Endometrial microvascular endothelial cells (primary cell): Measurements from ENCODE around the gene TRIM27. TPM values are rescaled to one million over a fixed set of nuclear protein-coding genes. Genes with fewer than 3 reads are reported as not detected.
"Not testable (repeated sequence)": the region's sequence is repeated elsewhere in the genome, so short reads cannot be mapped to it uniquely, and the experiment has no call there.

Experiments used
- in situ Hi-C: cut with HindIII; loops from 2 replicates; pipeline ENCODE4 v1.10.0; 2017; ENCODE audit warnings: low sequenced_read_pairs, low pct_unique_long_range_greater_than_20kb; ENCODE audit errors: inconsistent ontology term
- total RNA-seq: library from RNA; depleted of rRNA; stranded (reverse); fragments of >200 nt; gene quantifications from one replicate; pipeline ENCODE4 v1.2.3, GENCODE V29; 2015; ENCODE audit errors: inconsistent ontology term

The TRIM27 gene
- total RNA-seq, result 63.2 TPM

DNA sequence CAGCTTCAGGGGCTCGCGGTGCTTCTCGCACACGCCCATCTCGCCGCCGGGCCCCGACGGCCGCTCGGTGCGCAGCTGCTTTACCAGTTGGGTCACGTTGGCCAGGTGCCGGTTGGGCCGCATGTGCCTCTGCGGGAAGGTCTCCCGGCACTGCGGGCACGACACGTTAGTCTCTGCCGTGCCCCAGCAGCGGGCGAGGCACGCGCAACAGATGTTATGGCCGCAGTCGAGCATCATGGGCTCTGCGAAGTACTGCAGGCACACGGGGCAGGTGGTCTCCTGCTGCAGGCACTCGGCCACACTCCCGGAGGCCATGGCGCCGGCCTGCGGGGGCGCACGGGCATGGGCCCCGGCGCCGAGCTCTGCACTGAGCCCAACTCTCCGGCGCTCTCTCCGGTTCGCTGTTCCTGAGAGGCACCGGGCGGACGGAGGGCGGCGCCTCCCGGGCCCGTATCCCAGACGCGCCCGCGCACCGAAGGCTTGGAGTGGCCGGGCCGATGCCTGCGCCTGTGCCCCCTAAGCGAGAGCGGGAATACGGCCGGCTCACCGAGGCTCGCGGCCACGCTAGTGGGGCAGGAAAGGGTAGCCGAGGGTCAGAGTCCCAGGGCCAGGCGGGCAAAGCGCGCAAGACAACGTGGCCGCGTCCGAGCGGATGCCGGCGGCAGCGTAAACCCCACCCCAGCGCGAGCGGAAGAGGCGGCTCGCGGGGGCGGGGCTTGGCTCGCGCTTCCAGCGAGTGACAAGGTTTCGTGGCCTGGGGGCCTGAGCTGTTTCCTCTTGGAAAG is at the start of gene TRIM27:
TSS of gene TRIM27 (minus strand) at position 668 of the 785 bp plus-strand sequence. CDS start at position 315, 353 bp downstream.
- in situ Hi-C loops, result no loop called here

- in situ Hi-C loops, result not testable (repeated sequence)
Measured at GRCh38 chr6:28970056-28970455, 46.3 kb upstream of the TRIM27 start.

GRCh38 chr6:28969129-28969528 is 45.3 kb upstream of the TRIM27 start:
- in situ Hi-C loops, result no loop called here

GRCh38 chr6:28968476-28968875 is 44.7 kb upstream of the TRIM27 start:
- in situ Hi-C loops, result no loop called here

GRCh38 chr6:28965706-28966105 is 41.9 kb upstream of the TRIM27 start:
- in situ Hi-C loops, result no loop called here

GRCh38 chr6:28960846-28961500 is 37.2 kb upstream of the TRIM27 start:
- in situ Hi-C loops, result no loop called here

GRCh38 chr6:28958561-28959243 is 34.9 kb upstream of the TRIM27 start:
- in situ Hi-C loops, result not testable (repeated sequence)

DNA sequence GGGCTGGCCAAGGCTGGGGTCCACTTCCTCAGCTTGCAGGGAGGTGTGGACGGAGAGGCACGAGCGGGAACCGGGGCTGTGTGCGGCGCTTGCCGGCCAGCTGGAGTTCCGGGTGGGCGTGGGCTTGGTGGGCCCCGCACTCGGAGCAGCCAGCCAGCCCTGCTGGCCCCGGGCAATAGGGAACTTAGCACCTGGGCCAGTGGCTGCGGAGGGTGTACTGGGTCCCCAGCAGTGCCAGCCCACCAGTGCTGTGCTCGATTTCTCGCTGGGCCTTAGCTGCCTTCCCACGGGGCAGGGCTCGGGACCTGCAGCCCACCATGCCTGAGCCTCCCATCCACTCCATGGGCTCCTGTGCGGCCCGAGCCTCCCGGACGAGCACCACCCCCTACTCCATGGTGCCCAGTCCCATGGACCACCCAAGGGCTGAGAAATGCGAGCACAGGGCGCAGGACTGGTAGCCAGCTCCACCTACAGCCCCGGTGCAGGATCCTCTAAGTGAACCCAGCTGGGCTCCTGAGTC is 34.1 kb upstream of the TRIM27 start:
- in situ Hi-C loops, result not testable (repeated sequence)

DNA sequence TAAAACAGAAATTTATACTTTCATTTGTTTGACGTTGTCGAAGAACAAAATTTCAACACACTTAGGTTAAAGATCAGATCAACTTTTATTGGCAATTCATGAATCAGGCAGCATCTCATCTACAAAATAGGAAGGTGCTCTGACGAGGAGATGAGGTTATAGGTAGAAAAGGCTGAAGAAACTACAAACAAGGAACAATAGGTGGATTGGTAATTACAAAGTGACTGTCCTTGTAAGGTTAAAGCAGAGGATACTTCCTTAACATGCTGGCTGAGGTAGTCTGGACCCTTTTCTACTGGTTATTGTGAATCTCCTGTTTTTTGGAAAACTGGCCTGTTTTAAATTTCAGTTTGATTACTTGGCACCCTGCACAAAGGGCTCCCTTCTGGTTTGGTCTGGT is 32.5 kb upstream of the TRIM27 start:
- in situ Hi-C loops, result no loop called here

GRCh38 chr6:28953585-28954258 is 29.9 kb upstream of the TRIM27 start:
- in situ Hi-C loops, result no loop called here

DNA sequence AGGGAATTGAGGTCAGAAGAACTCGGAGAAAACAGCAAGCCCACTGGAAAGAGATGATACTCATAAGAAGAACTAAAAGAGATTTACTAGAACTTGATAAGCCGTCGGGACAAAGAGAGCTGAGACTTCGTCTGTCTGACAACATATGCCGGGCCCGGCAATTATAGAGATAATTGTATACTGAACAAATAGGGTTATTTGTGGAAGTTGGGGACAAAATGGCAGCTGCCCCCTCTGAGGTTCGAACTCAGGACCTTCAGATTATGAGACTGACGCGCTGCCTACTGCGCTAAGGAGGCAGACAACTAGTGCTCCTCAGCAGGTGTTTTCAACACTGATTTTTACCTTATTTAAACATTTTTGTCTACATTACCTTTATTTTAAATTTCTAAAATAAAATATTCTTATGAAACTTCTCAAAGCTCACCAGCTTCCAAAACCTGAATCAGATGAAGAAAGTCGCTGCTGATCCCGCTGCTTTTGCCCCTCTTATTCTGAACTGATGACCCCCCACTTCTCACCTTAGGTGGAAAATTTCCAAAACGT is 29.3 kb upstream of the TRIM27 start:
- in situ Hi-C loops, result no loop called here

DNA sequence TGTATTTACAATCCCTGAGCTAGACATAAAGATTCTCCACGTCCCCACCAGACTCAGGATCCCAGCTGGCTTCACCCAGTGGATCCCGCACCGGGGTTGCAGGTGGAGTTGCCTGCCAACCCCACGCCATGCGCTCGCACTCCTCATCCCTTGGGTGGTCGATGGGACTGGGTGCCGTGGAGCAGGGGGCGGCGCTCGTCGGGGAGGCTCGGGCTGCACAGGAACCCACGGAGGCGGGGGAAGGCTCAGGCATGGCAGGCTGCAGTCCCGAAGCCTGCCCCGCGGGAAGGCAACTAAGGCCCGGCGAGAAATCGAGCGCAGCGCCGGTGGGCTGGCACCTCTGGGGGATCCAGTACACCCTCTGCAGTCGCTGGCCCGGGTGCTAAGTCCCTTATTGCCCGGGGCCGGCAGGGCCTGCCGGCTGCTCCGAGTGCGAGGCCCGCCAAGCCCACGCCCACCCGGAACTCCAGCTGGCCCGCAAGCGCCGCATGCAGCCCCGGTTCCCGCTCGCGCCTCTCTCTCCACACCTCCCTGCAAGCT is 25.9 kb upstream of the TRIM27 start:
- in situ Hi-C loops, result not testable (repeated sequence)

- in situ Hi-C loops, result no loop called here
Measured at GRCh38 chr6:28948782-28949486, 25.1 kb upstream of the TRIM27 start.

GRCh38 chr6:28947831-28948270 is 24.1 kb upstream of the TRIM27 start:
- in situ Hi-C loops, result no loop called here

- in situ Hi-C loops, result no loop called here
Measured at GRCh38 chr6:28947067-28947765, 23.4 kb upstream of the TRIM27 start.

- in situ Hi-C loops, result no loop called here
Measured at GRCh38 chr6:28945349-28945748, 21.6 kb upstream of the TRIM27 start.

- in situ Hi-C loops, result no loop called here
Measured at GRCh38 chr6:28944412-28944865, 20.7 kb upstream of the TRIM27 start.
